Natural killer cell (primary cell): ENCODE measurements around the gene ANKRD66. TPM values are rescaled to one million over a fixed set of nuclear protein-coding genes. Genes with fewer than 3 reads are reported as not detected.
"Not testable (repeated sequence)": the region's sequence is repeated elsewhere in the genome, so short reads cannot be mapped to it uniquely, and the experiment has no call there.

Experiments
- ATAC-seq, 3 donors: fragments of 150-1000 bp in 2 of 3; fragments of 200-7000 bp in 1 of 3; cut with Tn5 transposase; 1 replicate in 1 of 3; 2 replicates in 2 of 3; pipeline ENCODE4 v1.10.0; 2021; ENCODE audit warnings: mild to moderate bottlenecking in 2 of 3, moderate library complexity in 2 of 3
- DNase-seq, 2 donors: peaks; one replicate each; pipeline versions ENCODE4 v3.0.0 to v3.0.0-alpha.2; 2013 to 2021; ENCODE audit warnings: mixed read lengths in 1 of 2
- H3K27ac ChIP-seq: one replicate; pipeline ENCODE4 v1.5.1; 2013; ENCODE audit warnings: mild to moderate bottlenecking, low read length
- H3K27me3 ChIP-seq: one replicate; pipeline ENCODE4 v1.6.1; 2013; ENCODE audit warnings: low read length; ENCODE audit not compliant: control insufficient read depth, insufficient read depth
- H3K36me3 ChIP-seq: one replicate; pipeline ENCODE4 v1.6.1; 2013; ENCODE audit warnings: low read length; ENCODE audit not compliant: control insufficient read depth, insufficient read depth
- H3K4me1 ChIP-seq: one replicate; pipeline ENCODE4 v1.6.1; 2013; ENCODE audit warnings: low read length; ENCODE audit not compliant: control insufficient read depth, insufficient read depth
- H3K4me3 ChIP-seq: one replicate; pipeline ENCODE4 v1.5.1; 2013; ENCODE audit warnings: low read length
- H3K9me3 ChIP-seq: one replicate; pipeline ENCODE4 v1.6.1; 2013; ENCODE audit warnings: low read length; ENCODE audit not compliant: control insufficient read depth, insufficient read depth
- H3K27ac Mint-ChIP-seq, 2 donors: one replicate each; pipeline ENCODE4 v1.8.0; 2022; ENCODE audit warnings: mild to moderate bottlenecking in 2 of 2, mixed read lengths in 2 of 2, moderate library complexity in 1 of 2
- H3K27me3 Mint-ChIP-seq, 2 donors: one replicate each; pipeline ENCODE4 v1.8.0; 2022; ENCODE audit warnings: low read depth in 2 of 2, mixed read lengths in 2 of 2
- H3K36me3 Mint-ChIP-seq: one replicate; pipeline ENCODE4 v1.8.0; 2022; ENCODE audit warnings: mixed read lengths
- H3K4me1 Mint-ChIP-seq, 2 donors: one replicate each; pipeline ENCODE4 v1.8.0; 2022; ENCODE audit warnings: mixed read lengths in 2 of 2
- H3K4me3 Mint-ChIP-seq: one replicate; pipeline ENCODE4 v1.8.0; 2022; ENCODE audit warnings: mild to moderate bottlenecking, moderate library complexity, mixed read lengths
- H3K9me3 Mint-ChIP-seq, 2 donors: one replicate each; pipeline ENCODE4 v1.8.0; 2022; ENCODE audit warnings: mixed read lengths in 2 of 2
- CTCF ChIP-seq: fragments of 200-600 bp; IDR thresholded peaks from one replicate; pipeline ENCODE4 v1.8.0; 2022; ENCODE audit warnings: antibody characterized with exemption
- WGBS: methylation state at CpG from one replicate; pipeline ENCODE4 v1.1.7; 2013; ENCODE audit warnings: missing lambda C conversion rate; ENCODE audit not compliant: insufficient coverage; 5-methylcytosine and 5-hydroxymethylcytosine counted together
- intact Hi-C: fragments of 100-400 bp; cut with micrococcal nuclease; formaldehyde crosslinking; loops from one replicate; pipeline ENCODE4 v1.14.2; 2022
- total RNA-seq, 4 donors: library from RNA; stranded (reverse); fragments of 120-200 nt in 1 of 4; gene quantifications; one replicate each; pipeline versions ENCODE4 v1.2.3 to v1.2.4, GENCODE V29; 2013 to 2022

Gene ANKRD66
- total RNA-seq, 3 donors from 2014 or later (not counting 1 experiment from before 2014, with no cell fraction given) = not detected

DNA sequence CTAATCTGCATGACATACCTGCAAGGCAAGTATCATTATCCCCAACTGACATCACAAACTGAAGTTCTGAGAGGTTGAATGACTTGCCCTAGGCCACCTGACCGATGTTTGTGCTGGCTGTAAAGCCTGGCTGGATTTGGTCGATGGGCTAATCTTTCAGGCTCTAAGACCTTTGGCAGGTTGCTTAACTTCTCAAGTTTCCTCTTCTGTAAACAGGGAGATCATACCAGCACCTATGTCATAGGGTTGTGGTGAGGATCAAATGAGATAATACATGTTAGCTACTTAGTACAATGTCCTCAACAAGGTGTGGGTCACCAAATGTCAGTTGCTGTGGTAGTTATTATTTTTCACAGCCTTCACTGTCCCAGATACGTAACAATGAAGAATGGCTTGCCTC is 14.2 kb downstream of the ANKRD66 start:
- peaks cover 2% of the 10 kb centered on the region for H3K27me3 ChIP-seq
- H3K4me3 Mint-ChIP-seq = no peak overlapping the region
- H3K4me1 Mint-ChIP-seq = no peaks in the 10 kb centered on the region
- no peak overlapping the region for H3K27ac Mint-ChIP-seq
- H3K27ac ChIP-seq = no peak overlapping the region
- no peak overlapping the region for H3K4me3 ChIP-seq
- H3K36me3 Mint-ChIP-seq = no peaks in the 10 kb centered on the region
- no peaks in the 10 kb centered on the region for H3K9me3 ChIP-seq
- TF ChIP-seq CTCF = no peak
- no peaks in the 10 kb centered on the region for H3K4me1 ChIP-seq
- ATAC-seq (no peak), DNase-seq (no peak)
- peaks cover 7 to 12% of the 10 kb centered on the region in 2 donors for H3K27me3 Mint-ChIP-seq
- WGBS = 95% methylated on average over 3 of the region's 3 CpGs
- intact Hi-C loops = no loop called here
- H3K36me3 ChIP-seq = no peaks in the 10 kb centered on the region
- peaks cover 0 to 2% of the 10 kb centered on the region in 2 donors for H3K9me3 Mint-ChIP-seq

- H3K27ac Mint-ChIP-seq = no peak overlapping the region
- WGBS = 86% methylated on average over 1 of the region's 2 CpGs
- no peak overlapping the region for H3K4me3 ChIP-seq
- H3K4me3 Mint-ChIP-seq = no peak overlapping the region
- no peaks in the 10 kb centered on the region for H3K4me1 ChIP-seq
- H3K9me3 ChIP-seq = no peaks in the 10 kb centered on the region
- no peaks in the 10 kb centered on the region for H3K36me3 ChIP-seq
- H3K9me3 Mint-ChIP-seq = peaks cover 0 to 2% of the 10 kb centered on the region in 2 donors
- peaks cover 2% of the 10 kb centered on the region for H3K27me3 ChIP-seq
- H3K36me3 Mint-ChIP-seq = no peaks in the 10 kb centered on the region
- TF ChIP-seq CTCF = no peak
- ATAC-seq (no peak), DNase-seq (no peak)
- intact Hi-C loops = no loop called here
- H3K4me1 Mint-ChIP-seq = no peaks in the 10 kb centered on the region
- no peak overlapping the region for H3K27ac ChIP-seq
- H3K27me3 Mint-ChIP-seq = peaks cover 10 to 27% of the 10 kb centered on the region in 2 donors
These were observed 16.7 kb downstream of the ANKRD66 start for GRCh38 chr6:46763466-46763865.

GRCh38 chr6:46764280-46764679 is 17.5 kb downstream of the ANKRD66 start:
- H3K27ac Mint-ChIP-seq, H3K4me1 ChIP-seq, H3K36me3 Mint-ChIP-seq, H3K4me1 Mint-ChIP-seq, H3K27ac ChIP-seq, H3K9me3 ChIP-seq, H3K36me3 ChIP-seq, intact Hi-C loops, DNase-seq, H3K9me3 Mint-ChIP-seq, H3K27me3 ChIP-seq, H3K4me3 ChIP-seq, ATAC-seq, H3K4me3 Mint-ChIP-seq: not testable (repeated sequence)
- 93% methylated on average over 10 of the region's 10 CpGs for WGBS
- H3K27me3 Mint-ChIP-seq = peaks cover 10 to 35% of the 10 kb centered on the region in 2 donors

- H3K36me3 Mint-ChIP-seq = no peaks in the 10 kb centered on the region
- ATAC-seq (no peak), DNase-seq (no peak)
- Histone ChIP-seq H3K36me3 (no peaks in the 10 kb centered on the region), H3K4me1 (no peaks in the 10 kb centered on the region), H3K27me3 (peaks cover 2% of the 10 kb centered on the region), H3K9me3 (no peaks in the 10 kb centered on the region), H3K4me3 (no peak overlapping the region), H3K27ac (no peak overlapping the region)
- intact Hi-C loops = no loop called here
- no peak overlapping the region for H3K4me3 Mint-ChIP-seq
- H3K27ac Mint-ChIP-seq = no peak overlapping the region
- H3K27me3 Mint-ChIP-seq = peaks cover 7 to 36% of the 10 kb centered on the region in 2 donors
- 99% methylated on average over 5 of the region's 5 CpGs for WGBS
- TF ChIP-seq CTCF = no peak
- H3K4me1 Mint-ChIP-seq = no peaks in the 10 kb centered on the region
- H3K9me3 Mint-ChIP-seq = peaks cover 0 to 2% of the 10 kb centered on the region in 2 donors
These were observed 18.2 kb downstream of the ANKRD66 start for GRCh38 chr6:46764961-46765360.
